ENCODE data around the gene BRICD5. TPM values are rescaled to one million over a fixed set of nuclear protein-coding genes. Genes with fewer than 3 reads are reported as not detected.

BRICD5 gene
- total RNA-seq, result 0.83 and 1.1 TPM in 2 replicates

DNA sequence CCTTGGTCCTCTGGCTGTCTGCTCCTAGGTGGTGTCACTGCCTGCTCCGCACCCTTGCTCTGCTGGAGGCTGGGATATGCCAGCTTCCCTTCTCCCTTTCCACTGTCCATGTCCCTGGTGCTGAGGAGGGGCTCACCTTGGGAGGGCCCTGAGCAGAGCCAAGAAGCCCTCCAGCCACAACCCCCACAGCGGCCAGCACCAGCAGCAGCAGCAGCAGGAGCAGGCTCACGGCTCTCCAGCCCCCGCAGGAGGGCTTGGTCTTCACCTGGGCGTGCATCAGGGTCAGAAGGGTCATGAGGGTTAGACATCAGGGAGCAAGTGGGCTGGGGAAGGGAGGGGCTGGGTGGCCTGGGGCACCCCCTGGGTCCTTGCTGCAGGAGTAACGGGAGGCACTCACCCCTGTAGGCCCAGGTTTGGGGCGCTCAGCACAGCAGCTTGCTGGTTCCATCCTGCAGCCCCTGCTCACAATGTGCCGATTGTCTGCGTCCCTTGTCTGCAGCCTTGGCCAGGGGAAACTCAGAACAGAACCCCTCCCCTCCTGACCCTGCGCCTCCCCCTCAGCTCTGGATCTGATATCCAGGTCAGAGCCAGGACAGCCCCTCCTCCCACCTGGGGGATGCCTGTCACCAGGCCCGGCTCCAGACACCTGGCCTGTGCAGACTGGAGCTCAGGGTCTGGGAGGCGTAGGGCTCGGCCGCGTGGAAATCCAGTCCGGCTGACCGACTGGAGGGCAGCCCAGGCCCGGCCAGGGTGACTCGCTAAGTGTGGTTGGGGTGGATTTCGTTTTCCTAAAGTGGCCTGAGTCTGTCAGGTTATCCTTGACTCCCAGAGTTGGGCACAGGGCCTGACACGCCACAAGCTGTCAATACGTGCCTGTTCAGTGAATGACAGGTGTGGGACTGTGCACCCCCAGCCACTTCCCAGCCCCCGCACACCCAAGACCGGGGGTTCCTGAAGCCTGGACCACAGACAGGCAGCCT, at the start of gene BRICD5:
BRICD5 (minus strand) TSS at position 478 of the 980 bp plus-strand sequence; CDS start at position 448, 30 bp downstream.

GRCh38 chr16:2251296-2252111, 40.8 kb upstream of the BRICD5 start, which contains the start of gene ECI1:
Gene ECI1 (minus strand): TSS chr16:2251587. CDS start chr16:2251566, 21 bp downstream.

DNA sequence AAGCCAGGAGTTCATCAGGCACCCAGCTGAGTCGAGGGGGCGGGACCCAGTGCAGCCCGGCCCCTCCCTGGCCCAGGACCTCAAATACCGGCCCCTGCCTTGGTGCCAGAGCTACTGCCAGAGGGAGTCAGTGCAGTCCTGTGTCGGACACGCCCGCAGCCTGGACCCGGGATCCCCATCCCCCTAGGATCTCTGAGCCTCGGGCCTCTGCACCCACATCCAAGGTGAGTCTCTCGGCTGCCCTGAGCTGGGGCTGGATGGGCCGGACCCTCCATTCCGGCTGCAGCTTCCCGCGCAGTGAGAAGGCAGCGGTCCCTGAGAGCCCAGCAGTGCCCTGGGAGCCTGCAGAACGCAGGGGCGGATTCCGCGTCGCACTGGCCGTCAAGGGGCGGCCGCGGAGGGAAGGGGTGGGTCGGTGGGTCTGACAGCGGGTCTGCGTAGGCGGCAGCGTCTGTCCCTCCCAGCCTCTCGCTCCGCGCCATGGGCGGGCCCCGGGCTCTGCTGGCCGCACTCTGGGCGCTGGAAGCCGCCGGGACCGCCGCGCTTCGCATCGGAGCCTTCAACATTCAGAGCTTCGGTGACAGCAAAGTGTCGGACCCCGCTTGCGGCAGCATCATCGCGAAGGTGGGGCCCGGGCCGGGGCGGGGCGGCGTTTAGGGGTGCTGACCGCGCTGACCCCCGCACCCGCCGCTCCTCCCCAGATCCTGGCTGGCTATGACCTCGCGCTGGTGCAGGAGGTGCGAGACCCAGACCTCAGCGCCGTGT, 25.9 kb upstream of the BRICD5 start, which contains the start of gene DNASE1L2:
DNASE1L2 (plus strand) TSS at position 108 of the 765 bp plus-strand sequence; CDS start at position 481, 373 bp downstream.

GRCh38 chr16:2223221-2223941, 12.7 kb upstream of the BRICD5 start, which contains the start of gene E4F1:
Gene E4F1 (plus strand): TSS chr16:2223591. CDS start chr16:2223614, 23 bp downstream.

GRCh38 chr16:2214719-2214968, 4.0 kb upstream of the BRICD5 start, which contains the start of gene PGP:
Gene PGP (minus strand): TSS chr16:2214840. CDS start chr16:2214777, 63 bp downstream.

GRCh38 chr16:2205104-2205966, 5.3 kb downstream of the BRICD5 start, which contains the start of gene MLST8:
Gene MLST8 (plus strand): TSS chr16:2205454. CDS start chr16:2206086, 632 bp downstream.

DNA sequence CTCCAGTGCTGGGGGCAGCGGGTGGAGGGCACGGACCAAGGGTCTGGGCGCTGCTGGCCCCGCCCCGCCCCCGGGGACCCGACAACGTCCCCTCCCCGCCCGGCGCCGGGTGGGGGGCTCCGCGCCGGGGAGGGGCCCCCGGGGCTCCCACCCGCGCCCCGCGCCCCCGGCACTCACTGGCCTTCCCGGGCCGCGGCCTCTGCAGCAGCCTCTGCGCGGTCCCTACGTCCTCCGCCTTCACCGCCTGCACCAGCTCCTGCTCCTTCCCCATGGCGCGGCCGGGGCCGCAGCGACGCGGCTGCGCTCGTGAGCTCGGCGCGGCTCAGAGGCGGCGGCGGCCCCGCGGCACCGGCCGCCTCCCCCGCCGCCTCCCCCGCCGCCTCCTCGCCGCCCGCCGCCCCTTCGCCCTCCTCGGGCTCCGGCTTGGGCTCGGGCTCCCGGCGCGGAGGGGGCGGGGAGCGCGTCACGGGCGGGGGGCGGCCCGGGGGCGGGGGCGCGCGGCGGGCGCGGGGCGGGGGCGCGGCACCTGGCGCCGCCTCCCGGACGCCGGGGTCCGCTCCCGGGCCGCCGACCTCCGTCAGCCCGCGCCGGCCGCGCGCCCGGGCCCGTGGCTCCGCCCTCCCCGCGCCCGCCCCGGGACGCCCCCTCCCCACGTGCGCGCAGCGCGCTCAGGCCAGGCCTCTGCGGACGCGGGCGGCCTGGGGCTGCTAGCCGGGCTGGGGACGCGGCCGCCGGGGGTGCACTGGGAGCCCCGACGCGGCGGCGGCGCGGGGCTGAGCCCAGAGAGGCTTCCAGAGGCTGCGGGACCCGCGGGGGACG, 14.3 kb downstream of the BRICD5 start, which contains the start of gene CASKIN1:
CASKIN1 (minus strand) TSS at position 444 of the 819 bp plus-strand sequence; CDS start at position 271, 173 bp downstream.

Other genes with a start within 250 kb of the BRICD5 start
- 2,905 and 3,262 TPM in 2 replicates for gene RPS2, start 246.0 kb downstream of the BRICD5 start, total RNA-seq
- not detected in 2 replicates for gene RNF151, start 244.0 kb downstream of the BRICD5 start, total RNA-seq
- gene TBL3, start 238.8 kb downstream of the BRICD5 start, total RNA-seq, result 32.6 and 34.3 TPM in 2 replicates
- gene NOXO1, start 229.4 kb downstream of the BRICD5 start, total RNA-seq, result not detected in 2 replicates
- gene GFER, start 226.7 kb downstream of the BRICD5 start, total RNA-seq, result 14.4 and 17.3 TPM in 2 replicates
- gene SYNGR3, start 220.9 kb downstream of the BRICD5 start, total RNA-seq, result 0.78 and 4.2 TPM in 2 replicates
- gene ZNF598, start 201.0 kb downstream of the BRICD5 start, total RNA-seq, result 39.7 and 51.4 TPM in 2 replicates
- gene NPW, start 191.1 kb downstream of the BRICD5 start, total RNA-seq, result 2.9 and 6.9 TPM in 2 replicates
- 35.2 and 46.3 TPM in 2 replicates for gene NHERF2, start 184.0 kb downstream of the BRICD5 start, total RNA-seq
- 13.9 and 17.2 TPM in 2 replicates for gene NTHL1, start 163.0 kb downstream of the BRICD5 start, total RNA-seq
- 51.2 and 53.6 TPM in 2 replicates for gene TSC2, start 162.9 kb downstream of the BRICD5 start, total RNA-seq
- 85.9 and 91.5 TPM in 2 replicates for gene PKD1, start 75.0 kb downstream of the BRICD5 start, total RNA-seq
- gene RAB26, start 62.2 kb downstream of the BRICD5 start, total RNA-seq, result not detected in 2 replicates
- gene TRAF7, start 55.1 kb downstream of the BRICD5 start, total RNA-seq, result 52.4 and 66.5 TPM in 2 replicates
- gene CASKIN1, start 14.3 kb downstream of the BRICD5 start, total RNA-seq, result 0.12 and 0.15 TPM in 2 replicates
- gene MLST8, start 5.4 kb downstream of the BRICD5 start, total RNA-seq, result 39.9 and 57.6 TPM in 2 replicates
- 7.3 and 9.2 TPM in 2 replicates for gene PGP, start 4.0 kb upstream of the BRICD5 start, total RNA-seq
- 15.9 and 20.5 TPM in 2 replicates for gene E4F1, start 12.7 kb upstream of the BRICD5 start, total RNA-seq
- 4.5 TPM in 1 of 2 replicates, not detected in the other for gene DNASE1L2, start 25.6 kb upstream of the BRICD5 start, total RNA-seq
- gene ECI1, start 40.7 kb upstream of the BRICD5 start, total RNA-seq, result 20.4 and 29.7 TPM in 2 replicates
- gene RNPS1, start 57.3 kb upstream of the BRICD5 start, total RNA-seq, result 87.1 and 98.5 TPM in 2 replicates
- gene ABCA3, start 129.9 kb upstream of the BRICD5 start, total RNA-seq, result 0.68 and 1.1 TPM in 2 replicates
- gene CCNF, start 218.6 kb upstream of the BRICD5 start, total RNA-seq, result 3.3 and 3.6 TPM in 2 replicates
- gene TEDC2, start 249.2 kb upstream of the BRICD5 start, total RNA-seq, result 1.4 and 2.1 TPM in 2 replicates